C4-2B (cell line): ENCODE measurements around the gene PROKR2.

ENCODE experiments used
- ZFX ChIP-seq: fragments of 450-650 bp; IDR thresholded peaks from 2 replicates; pipeline ENCODE4 v1.6.1; 2017
- TF ChIP-seq, protein P1 (sequence below): fragments of 450-650 bp; conservative IDR thresholded peaks from 2 replicates; pipeline ENCODE4 v1.5.1; 2017; ENCODE audit warnings: mild to moderate bottlenecking

DNA sequence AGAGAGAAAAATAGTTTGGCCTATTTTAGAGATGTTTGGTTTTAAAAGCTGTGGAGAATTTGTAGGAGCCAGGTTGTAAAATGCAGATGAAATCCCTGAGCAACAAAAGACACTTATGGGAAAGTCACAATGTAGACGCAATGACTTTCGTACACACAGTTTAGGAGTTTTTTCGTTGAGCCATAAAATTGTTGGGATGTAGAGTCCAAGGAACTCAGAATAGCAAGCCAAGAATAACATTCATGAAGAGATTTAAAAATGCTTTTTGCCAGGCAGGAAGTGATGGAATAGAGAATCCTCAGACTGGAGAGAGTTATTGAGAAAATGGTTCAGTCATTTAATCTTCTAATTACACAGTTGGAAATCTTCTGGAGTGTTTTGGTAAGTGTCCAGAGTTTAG is 11.5 kb upstream of the PROKR2 start:
- TF ChIP-seq, protein P1, sequence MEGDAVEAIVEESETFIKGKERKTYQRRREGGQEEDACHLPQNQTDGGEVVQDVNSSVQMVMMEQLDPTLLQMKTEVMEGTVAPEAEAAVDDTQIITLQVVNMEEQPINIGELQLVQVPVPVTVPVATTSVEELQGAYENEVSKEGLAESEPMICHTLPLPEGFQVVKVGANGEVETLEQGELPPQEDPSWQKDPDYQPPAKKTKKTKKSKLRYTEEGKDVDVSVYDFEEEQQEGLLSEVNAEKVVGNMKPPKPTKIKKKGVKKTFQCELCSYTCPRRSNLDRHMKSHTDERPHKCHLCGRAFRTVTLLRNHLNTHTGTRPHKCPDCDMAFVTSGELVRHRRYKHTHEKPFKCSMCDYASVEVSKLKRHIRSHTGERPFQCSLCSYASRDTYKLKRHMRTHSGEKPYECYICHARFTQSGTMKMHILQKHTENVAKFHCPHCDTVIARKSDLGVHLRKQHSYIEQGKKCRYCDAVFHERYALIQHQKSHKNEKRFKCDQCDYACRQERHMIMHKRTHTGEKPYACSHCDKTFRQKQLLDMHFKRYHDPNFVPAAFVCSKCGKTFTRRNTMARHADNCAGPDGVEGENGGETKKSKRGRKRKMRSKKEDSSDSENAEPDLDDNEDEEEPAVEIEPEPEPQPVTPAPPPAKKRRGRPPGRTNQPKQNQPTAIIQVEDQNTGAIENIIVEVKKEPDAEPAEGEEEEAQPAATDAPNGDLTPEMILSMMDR, result no peak
- no peak for TF ChIP-seq ZFX
